KOPT-K1 (cell line): Measurements from ENCODE around the gene WDR4.
"Not testable (repeated sequence)": the region's sequence is repeated elsewhere in the genome, so short reads cannot be mapped to it uniquely, and the experiment has no call there.

Experiments
- H3K27ac ChIP-seq: fragments of 200-600 bp; sonication (generic); 2 replicates; pipeline ENCODE4 v1.5.1; 2016; ENCODE audit warnings: antibody characterized with exemption, mild to moderate bottlenecking, low read depth, low read length; ENCODE audit not compliant: poor library complexity, severe bottlenecking
- H3K36me3 ChIP-seq: fragments of 200-600 bp; sonication (generic); 2 replicates; pipeline ENCODE4 v1.5.1; 2017; ENCODE audit warnings: antibody characterized with exemption, mild to moderate bottlenecking, low read length, moderate library complexity; ENCODE audit not compliant: insufficient read depth
- H3K9me3 ChIP-seq: fragments of 200-600 bp; sonication (generic); 2 replicates; pipeline ENCODE4 v1.5.1; 2017; ENCODE audit warnings: antibody characterized with exemption, low read length, mild to moderate bottlenecking; ENCODE audit not compliant: insufficient read depth, poor library complexity, severe bottlenecking

WDR4 gene

GRCh38 chr21:42851812-42852665 lies 27.3 kb downstream of the WDR4 start:
- Histone ChIP-seq H3K9me3 (no peaks in the 10 kb centered on the region), H3K27ac (no peak overlapping the region), H3K36me3 (peaks cover 93% of the 10 kb centered on the region)

GRCh38 chr21:42850866-42851391 lies 28.4 kb downstream of the WDR4 start:
- Histone ChIP-seq H3K36me3 (peaks cover 93% of the 10 kb centered on the region), H3K27ac (no peak overlapping the region), H3K9me3 (no peaks in the 10 kb centered on the region)

GRCh38 chr21:42850463-42850862 lies 28.9 kb downstream of the WDR4 start:
- Histone ChIP-seq H3K36me3 (peaks cover 93% of the 10 kb centered on the region), H3K27ac (no peak overlapping the region)

GRCh38 chr21:42849759-42850412 lies 29.5 kb downstream of the WDR4 start:
- Histone ChIP-seq H3K9me3 (no peaks in the 10 kb centered on the region), H3K36me3 (peaks cover 93% of the 10 kb centered on the region), H3K27ac (no peak overlapping the region)

More at GRCh38 chr21:42850463-42850862, 28.9 kb downstream of the WDR4 start:
- H3K9me3 ChIP-seq = no peaks in the 10 kb centered on the region

GRCh38 chr21:42848932-42849758 lies 30.2 kb downstream of the WDR4 start:
- no peak overlapping the region for H3K27ac ChIP-seq
- peaks cover 93% of the 10 kb centered on the region for H3K36me3 ChIP-seq
- no peaks in the 10 kb centered on the region for H3K9me3 ChIP-seq

GRCh38 chr21:42848144-42848931 lies 31.0 kb downstream of the WDR4 start:
- not testable (repeated sequence) for H3K9me3 ChIP-seq, H3K27ac ChIP-seq
- peaks cover 91% of the 10 kb centered on the region for H3K36me3 ChIP-seq

- Histone ChIP-seq H3K36me3 (peaks cover 91% of the 10 kb centered on the region), H3K27ac (no peak overlapping the region), H3K9me3 (no peaks in the 10 kb centered on the region)
These were observed 31.6 kb downstream of the WDR4 start for GRCh38 chr21:42847726-42848125.

- no peak overlapping the region for H3K27ac ChIP-seq
- H3K9me3 ChIP-seq = no peaks in the 10 kb centered on the region
- peaks cover 93% of the 10 kb centered on the region for H3K36me3 ChIP-seq
These were observed 32.2 kb downstream of the WDR4 start for GRCh38 chr21:42847051-42847707.

GRCh38 chr21:42846221-42846620 lies 33.1 kb downstream of the WDR4 start:
- H3K27ac ChIP-seq = no peak overlapping the region

GRCh38 chr21:42845296-42845965 lies 33.9 kb downstream of the WDR4 start:
- no peak overlapping the region for H3K27ac ChIP-seq
- H3K9me3 ChIP-seq = no peaks in the 10 kb centered on the region
- peaks cover 91% of the 10 kb centered on the region for H3K36me3 ChIP-seq

More at GRCh38 chr21:42846221-42846620, 33.1 kb downstream of the WDR4 start:
- H3K36me3 ChIP-seq = peaks cover 91% of the 10 kb centered on the region
- H3K9me3 ChIP-seq = no peaks in the 10 kb centered on the region

- Histone ChIP-seq H3K9me3 (no peaks in the 10 kb centered on the region), H3K27ac (no peak overlapping the region), H3K36me3 (peaks cover 91% of the 10 kb centered on the region)
These were observed 34.8 kb downstream of the WDR4 start for GRCh38 chr21:42844411-42845113.

- Histone ChIP-seq H3K36me3 (peaks cover 90% of the 10 kb centered on the region), H3K9me3 (no peaks in the 10 kb centered on the region), H3K27ac (no peak overlapping the region)
These were observed 36.3 kb downstream of the WDR4 start for GRCh38 chr21:42843056-42843455.
